A549 (cell line): ENCODE data around the gene CENPU. TPM values are rescaled to one million over a fixed set of nuclear protein-coding genes. Genes with fewer than 3 reads are reported as not detected.

Source experiments
- ATAC-seq, 2 experiments: fragments of 200-7000 bp in 1 of 2; fragments of >200 bp in 1 of 2; cut with Nextera tagmentation in 1 of 2; cut with Tn5 transposase in 1 of 2; 3 replicates each; pipeline versions ENCODE4 v1.8.0 to v1.9.1; 2018 to 2020; ENCODE audit warnings: mild to moderate bottlenecking in 1 of 2, moderate library complexity in 1 of 2
- CTCF ChIA-PET: fragments of 300-600 bp; sonication (Branson Sonifier 250); formaldehyde crosslinking; extraction: SDS; loops from one replicate; lab custom pipeline; 2021; ENCODE audit warnings: antibody characterized with exemption, inconsistent platforms; lab: Yijun Ruan, JAX
- POLR2A ChIA-PET: fragments of 350-600 bp; formaldehyde crosslinking; extraction: SDS; loops from one replicate; lab custom pipeline; 2021; ENCODE audit warnings: antibody characterized with exemption, inconsistent platforms; lab: Yijun Ruan, JAX
- DNase-seq, 2 experiments: peaks; one replicate each; pipeline versions ENCODE4 v3.0.0 to v3.0.0-alpha.2; 2011 to 2016; ENCODE audit warnings: low read depth in 1 of 2, low spot score in 1 of 2
- FAIRE-seq: peaks from 2 replicates; lab custom pipeline; 2011; peaks lifted over from hg19 to GRCh38; lab: Jason Lieb, UNC
- H3K27ac ChIP-seq, 2 experiments: fragments of >200 bp; sonication (Bioruptor Twin); formaldehyde crosslinking; 3 replicates each; pipeline ENCODE4 v1.5.1; 2016 to 2017
- H3K4me1 ChIP-seq: fragments of >200 bp; sonication (Bioruptor Twin); formaldehyde crosslinking; 3 replicates; pipeline ENCODE4 v1.6.1; 2016
- H3K4me2 ChIP-seq: fragments of >200 bp; sonication (Bioruptor Twin); formaldehyde crosslinking; 3 replicates; pipeline ENCODE4 v1.6.1; 2016
- H3K4me3 ChIP-seq: fragments of >200 bp; sonication (Bioruptor Twin); formaldehyde crosslinking; 3 replicates; pipeline ENCODE4 v1.5.1; 2016
- H3K9me3 ChIP-seq: fragments of >200 bp; sonication (Bioruptor Twin); formaldehyde crosslinking; 3 replicates; pipeline ENCODE4 v1.6.1; 2016
- BCL3 ChIP-seq: fragments of >200 bp; sonication (Bioruptor Twin); formaldehyde crosslinking; IDR thresholded peaks from 3 replicates; pipeline ENCODE4 v1.6.1; 2016
- BHLHE40 ChIP-seq: IDR thresholded peaks from 2 replicates; pipeline ENCODE4 v1.6.1; 2012; ENCODE audit warnings: low read depth, low read length, inconsistent platforms
- EP300 ChIP-seq, 2 experiments: fragments of >200 bp; sonication (Bioruptor Twin); formaldehyde crosslinking; IDR thresholded peaks; 2 replicates in 1 of 2; 3 replicates in 1 of 2; pipeline ENCODE4 v1.6.1; 2016 to 2017
- FOSB ChIP-seq: fragments of 250-450 bp; sonication (Bioruptor Pico); IDR thresholded peaks from 2 replicates; pipeline ENCODE4 v1.5.0; 2020; ENCODE audit warnings: mild to moderate bottlenecking, moderate library complexity
- FOXS1 ChIP-seq: fragments of 250-450 bp; sonication (Bioruptor Pico); IDR thresholded peaks from 2 replicates; pipeline ENCODE4 v1.5.0; 2020; ENCODE audit warnings: mild to moderate bottlenecking, moderate library complexity
- HES2 ChIP-seq: fragments of >200 bp; sonication (Bioruptor Twin); formaldehyde crosslinking; IDR thresholded peaks from 2 replicates; pipeline ENCODE4 v1.6.1; 2016
- HOXA7 ChIP-seq: fragments of 250-450 bp; sonication (Bioruptor Pico); IDR thresholded peaks from 2 replicates; pipeline ENCODE4 v1.5.0; 2020; ENCODE audit warnings: mild to moderate bottlenecking, moderate library complexity
- JUN ChIP-seq, 2 experiments: fragments of >200 bp; sonication (Bioruptor Twin); formaldehyde crosslinking; IDR thresholded peaks; 2 replicates in 1 of 2; 3 replicates in 1 of 2; pipeline ENCODE4 v1.6.1; 2016 to 2017
- JUNB ChIP-seq: fragments of >200 bp; sonication (Bioruptor Twin); formaldehyde crosslinking; IDR thresholded peaks from 2 replicates; pipeline ENCODE4 v1.6.1; 2016
- KDM5A ChIP-seq: fragments of 200-600 bp; sonication (generic); IDR thresholded peaks from 2 replicates; pipeline ENCODE4 v1.6.1; 2016; ENCODE audit warnings: antibody characterized with exemption, mild to moderate bottlenecking
- MAFK ChIP-seq: fragments of 450-650 bp; IDR thresholded peaks from 2 replicates; pipeline ENCODE4 v1.6.1; 2014; ENCODE audit not compliant: partially characterized antibody
- MAX ChIP-seq: IDR thresholded peaks from 2 replicates; pipeline ENCODE4 v1.6.1; 2012
- MAZ ChIP-seq: fragments of 150-350 bp; IDR thresholded peaks from 2 replicates; pipeline ENCODE4 v1.6.1; 2014; ENCODE audit warnings: antibody characterized with exemption, low read depth, low read length, borderline replicate concordance
- MYC ChIP-seq: IDR thresholded peaks from 2 replicates; pipeline ENCODE4 v1.6.1; 2012; ENCODE audit warnings: mild to moderate bottlenecking, inconsistent platforms, low read length, improper control_type of control experiment, borderline replicate concordance
- PBX3 ChIP-seq: IDR thresholded peaks from 2 replicates; pipeline ENCODE4 v1.6.1; 2012
- PHF8 ChIP-seq: fragments of 200-600 bp; sonication (generic); IDR thresholded peaks from 2 replicates; pipeline ENCODE4 v1.6.1; 2016; ENCODE audit warnings: low read depth, mild to moderate bottlenecking, antibody characterized with exemption, moderate library complexity, borderline replicate concordance
- POLR2AphosphoS2 ChIP-seq: conservative IDR thresholded peaks from 2 replicates; pipeline ENCODE4 v1.6.1; 2012; ENCODE audit warnings: low read length, improper control_type of control experiment, inconsistent platforms
- RCOR1 ChIP-seq: fragments of 150-350 bp; IDR thresholded peaks from 2 replicates; pipeline ENCODE4 v1.6.1; 2014; ENCODE audit warnings: antibody characterized with exemption, low read length, low read depth
- RFX5 ChIP-seq: fragments of 450-650 bp; IDR thresholded peaks from 2 replicates; pipeline ENCODE4 v1.7.1; 2014; ENCODE audit warnings: antibody characterized with exemption, mild to moderate bottlenecking, moderate library complexity
- SMC3 ChIP-seq: fragments of >200 bp; sonication (Bioruptor Twin); formaldehyde crosslinking; IDR thresholded peaks from 3 replicates; pipeline ENCODE4 v1.6.1; 2018; ENCODE audit warnings: inconsistent platforms
- SREBF2 ChIP-seq: fragments of 450-650 bp; IDR thresholded peaks from 2 replicates; pipeline ENCODE4 v1.6.1; 2014; ENCODE audit warnings: mild to moderate bottlenecking, moderate library complexity
- TFCP2L1 ChIP-seq: fragments of 250-450 bp; sonication (Bioruptor Pico); IDR thresholded peaks from 2 replicates; pipeline ENCODE4 v1.5.0; 2021; ENCODE audit warnings: mild to moderate bottlenecking
- USF2 ChIP-seq: fragments of 450-650 bp; IDR thresholded peaks from 2 replicates; pipeline ENCODE4 v1.6.1; 2014; ENCODE audit warnings: antibody characterized with exemption
- ZNF302 ChIP-seq: fragments of 250-450 bp; sonication (Bioruptor Pico); IDR thresholded peaks from 2 replicates; pipeline ENCODE4 v1.9.0; 2021; ENCODE audit warnings: inconsistent platforms, mild to moderate bottlenecking, moderate library complexity
- ZSCAN20 ChIP-seq: fragments of 250-450 bp; sonication (Bioruptor Pico); IDR thresholded peaks from 2 replicates; pipeline ENCODE4 v1.8.0; 2022; ENCODE audit warnings: mild to moderate bottlenecking, moderate library complexity
- WGBS: methylation state at CpG from one replicate; pipeline ENCODE4 v1.1.6; 2017; ENCODE audit errors: missing lambda C conversion rate; 5-methylcytosine and 5-hydroxymethylcytosine counted together
- polyA plus RNA-seq, 4 experiments: library from polyadenylated mRNA; depleted of rRNA in 3 of 4; stranded (reverse); fragments of >200 nt; fragmentation: RNase III in 1 of 4; extraction: RNeasy Plus Mini Kit Qiagen cat#74134 plus additional on column Dnase treatment in 1 of 4; gene quantifications; 2 replicates in 3 of 4; 3 replicates in 1 of 4; pipeline ENCODE4 v1.2.3, GENCODE V29; 2011 to 2017

Gene CENPU
- polyA plus RNA-seq, 2 of the 4 experiments (the other 2 are of a cell fraction): 22.9 to 28.4 TPM

GRCh38 chr4:184672741-184673140, 61.2 kb downstream of the CENPU start:
- POLR2A ChIA-PET: no interaction called here
- Histone ChIP-seq H3K4me1 (no peaks in the 10 kb centered on the region), H3K27ac (no peak overlapping the region)
- TF ChIP-seq EP300 (IDR thresholded peaks at IDR 0.05): no peak
- no peak for TF ChIP-seq PBX3
- no peak for TF ChIP-seq ZSCAN20 (CRISPR knock-in tag)
- no peak for TF ChIP-seq BHLHE40
- TF ChIP-seq JUNB: no peak
- no peak for TF ChIP-seq MAX
- no peak for TF ChIP-seq POLR2AphosphoS2
- no peak for TF ChIP-seq BCL3
- no peak for TF ChIP-seq MAZ
- TF ChIP-seq KDM5A: no peak
- TF ChIP-seq ZNF302 (CRISPR knock-in tag): no peak
- no peak for TF ChIP-seq RFX5
- TF ChIP-seq SREBF2: no peak
- no peak for TF ChIP-seq TFCP2L1 (CRISPR knock-in tag)
- TF ChIP-seq FOSB (CRISPR knock-in tag): no peak
- no peak for TF ChIP-seq FOXS1 (CRISPR knock-in tag)
- TF ChIP-seq PHF8: no peak
- TF ChIP-seq MYC: no peak
- TF ChIP-seq SMC3: no peak
- no peak for TF ChIP-seq HOXA7
- TF ChIP-seq, all 56 proteins: peak for 0
- Histone ChIP-seq H3K4me2 (no peak overlapping the region), H3K9me3 (no peaks in the 10 kb centered on the region), H3K4me3 (no peak overlapping the region)
- 97% methylated on average over 6 of the region's 6 CpGs for WGBS
- CTCF ChIA-PET: interaction anchor here (0.6 kb wide), 1 partner anchor 1454 kb away, joined by 3 read pairs; no protein-coding TSS in a partner anchor
- no peak for FAIRE-seq
- ATAC-seq: no peak
- DNase-seq: no peak

GRCh38 chr4:184671101-184671500, 62.8 kb downstream of the CENPU start:
- no peaks in the 10 kb centered on the region for H3K9me3 ChIP-seq
- no peak for TF ChIP-seq ZNF302 (CRISPR knock-in tag)
- no peak for TF ChIP-seq USF2
- TF ChIP-seq MAZ: no peak
- TF ChIP-seq SMC3: no peak
- TF ChIP-seq MAFK: no peak
- TF ChIP-seq JUN (IDR thresholded peaks at IDR 0.05): no peak
- TF ChIP-seq HES2: no peak
- no peak for TF ChIP-seq RCOR1
- H3K4me3 ChIP-seq: no peak overlapping the region
- no peak overlapping the region for H3K4me2 ChIP-seq
- no peaks in the 10 kb centered on the region for H3K4me1 ChIP-seq
- ChIA-PET POLR2A (no interaction called here), CTCF (no interaction called here)
- 92% methylated on average over 9 of the region's 9 CpGs for WGBS
- H3K27ac ChIP-seq: no peak overlapping the region
- ATAC-seq (no peak), DNase-seq (no peak), FAIRE-seq (no peak)
